K562 (cell line): ENCODE results near the gene COPB2.

Source experiments
- ATF2 ChIP-seq: sonication (generic); formaldehyde crosslinking; IDR thresholded peaks from 2 replicates; pipeline ENCODE4 v1.8.1; 2022; ENCODE audit warnings: missing genetic modification reagents
- ATF7 ChIP-seq: fragments of 450-650 bp; IDR thresholded peaks from 2 replicates; pipeline ENCODE4 v1.7.1; 2014; ENCODE audit warnings: mild to moderate bottlenecking, moderate library complexity
- CHCHD3 ChIP-seq: fragments of 250-450 bp; sonication (Bioruptor Pico); IDR thresholded peaks from 2 replicates; pipeline ENCODE4 v2.1.2; 2022; ENCODE audit warnings: mild to moderate bottlenecking
- CREB1 ChIP-seq, 2 experiments: sonication (generic) in 1 of 2; formaldehyde crosslinking in 1 of 2; IDR thresholded peaks; 2 replicates each; pipeline versions ENCODE4 v1.6.1 to v1.8.0; 2012 to 2022; ENCODE audit warnings: inconsistent platforms in 1 of 2, mild to moderate bottlenecking in 1 of 2, missing genetic modification reagents in 1 of 2, moderate library complexity in 1 of 2
- CTCF ChIP-seq, 3 experiments: IDR thresholded peaks in 2 of 3; conservative IDR thresholded peaks in 1 of 3; 2 replicates each; pipeline ENCODE4 v1.5.1; 2011 to 2012; ENCODE audit warnings: low read length in 3 of 3, mild to moderate bottlenecking in 3 of 3, control low read depth in 2 of 3, improper control_type of control experiment in 1 of 3, inconsistent platforms in 1 of 3, low read depth in 1 of 3, mixed read lengths in 1 of 3, moderate library complexity in 1 of 3; ENCODE audit not compliant: insufficient read depth in 2 of 3
- ELF2 ChIP-seq: fragments of 250-450 bp; sonication (Bioruptor Pico); IDR thresholded peaks from 2 replicates; pipeline ENCODE4 v1.5.0; 2021; ENCODE audit warnings: mild to moderate bottlenecking
- HDAC2 ChIP-seq: fragments of 450-650 bp; IDR thresholded peaks from 2 replicates; pipeline ENCODE4 v1.6.1; 2016; ENCODE audit warnings: mild to moderate bottlenecking
- HNRNPLL ChIP-seq: fragments of 200-400 bp; formaldehyde crosslinking; IDR thresholded peaks from 2 replicates; pipeline ENCODE4 v1.6.1; 2017; ENCODE audit warnings: low read length, low read depth, mild to moderate bottlenecking; ENCODE audit not compliant: poor library complexity, severe bottlenecking
- JUND ChIP-seq, 2 experiments: IDR thresholded peaks; 2 replicates in 1 of 2; 3 replicates in 1 of 2; pipeline ENCODE4 v1.6.1; 2011; ENCODE audit warnings: borderline replicate concordance in 2 of 2, low read depth in 2 of 2, low read length in 2 of 2, improper control_type of control experiment in 1 of 2, missing biosample characterization in 1 of 2, missing genetic modification characterization in 1 of 2, missing genetic modification reagents in 1 of 2
- MED1 ChIP-seq: sonication (generic); formaldehyde crosslinking; IDR thresholded peaks from 2 replicates; pipeline ENCODE4 v1.8.1; 2023; ENCODE audit warnings: missing genetic modification reagents, borderline replicate concordance
- NR3C1 ChIP-seq: sonication (generic); formaldehyde crosslinking; IDR thresholded peaks from 2 replicates; pipeline ENCODE4 v1.8.1; 2022; ENCODE audit warnings: missing genetic modification reagents
- POLR2B ChIP-seq: fragments of 450-650 bp; IDR thresholded peaks from 2 replicates; pipeline ENCODE4 v1.6.1; 2018; ENCODE audit warnings: low read depth; ENCODE audit not compliant: partially characterized antibody
- U2AF1 ChIP-seq: fragments of 200-400 bp; formaldehyde crosslinking; optimal IDR thresholded peaks from 2 replicates; pipeline ENCODE3; 2017; ENCODE audit warnings: mild to moderate bottlenecking, low read depth, low read length, moderate library complexity
- USF1 ChIP-seq: sonication (generic); formaldehyde crosslinking; IDR thresholded peaks from 2 replicates; pipeline ENCODE4 v1.9.0; 2022; ENCODE audit warnings: mild to moderate bottlenecking, missing genetic modification reagents

GRCh38 chr3:139326707-139327106 is 62.7 kb downstream of the COPB2 start:
- peak in 1 of 3 experiments; percentile 12; a peak in 1 of 6 replicates for TF ChIP-seq CTCF (IDR thresholded peaks at IDR 0.05 in 2 of 3, conservative IDR thresholded peaks at IDR 0.05 in 1 of 3; ENCODE audit: insufficient read depth in 2 of 3, low read depth in 1 of 3, low read length in 3 of 3)
- TF ChIP-seq ELF2 (CRISPR knock-in tag): no peak
- no peak for TF ChIP-seq CHCHD3
- no peak for TF ChIP-seq MED1
- TF ChIP-seq HDAC2: no peak
- no peak for TF ChIP-seq ATF7
- no peak for TF ChIP-seq POLR2B
- no peak for TF ChIP-seq CREB1 (IDR thresholded peaks at IDR 0.05)
- TF ChIP-seq CREB1 (CRISPR knock-in tag; IDR thresholded peaks at IDR 0.05): no peak
- no peak for TF ChIP-seq USF1
- TF ChIP-seq HNRNPLL: no peak
- no peak for TF ChIP-seq ATF2
- TF ChIP-seq JUND (IDR thresholded peaks at IDR 0.05; ENCODE audit: borderline replicate concordance, low read depth, low read length): no peak
- TF ChIP-seq JUND (tag; IDR thresholded peaks at IDR 0.05; ENCODE audit: borderline replicate concordance, low read depth, low read length): no peak
- TF ChIP-seq NR3C1: no peak
- no peak for TF ChIP-seq U2AF1
